IMR-90 (cell line): ENCODE data around the gene FXN. TPM values are rescaled to one million over a fixed set of nuclear protein-coding genes. Genes with fewer than 3 reads are reported as not detected.

ENCODE experiments used
- ATAC-seq: fragments of 200-7000 bp; cut with Tn5 transposase; 2 replicates; pipeline ENCODE4 v1.9.1; 2020; ENCODE audit warnings: low read depth, mild to moderate bottlenecking, moderate library complexity
- BruUV-seq: library from RNA; stranded (reverse); fragments of 400-500 nt; replicated peaks from 2 replicates; lab custom pipeline; 2021; lab: Mats Ljungman, UMichigan
- CTCF ChIA-PET: fragments of 300-600 bp; formaldehyde crosslinking; extraction: SDS; loops from one replicate; lab custom pipeline; 2021; ENCODE audit warnings: antibody characterized with exemption; lab: Yijun Ruan, JAX
- POLR2A ChIA-PET: fragments of 300-600 bp; sonication (Branson Sonifier 250); formaldehyde crosslinking; loops from one replicate; lab custom pipeline; 2022; ENCODE audit warnings: antibody characterized with exemption; ENCODE audit not compliant: unreplicated experiment; lab: Charles Lee
- DNase-seq: peaks from one replicate; pipeline ENCODE4 v3.0.0; 2013
- H2AFZ ChIP-seq: replicated peaks from 2 replicates; pipeline ENCODE3; 2013; ENCODE audit warnings: low read length, mild to moderate bottlenecking; ENCODE audit not compliant: poor library complexity
- H2AK5ac ChIP-seq: 2 replicates; pipeline ENCODE4 v1.6.1; 2013; ENCODE audit warnings: low read depth, low read length, inconsistent platforms
- H2AK9ac ChIP-seq: replicated peaks from 2 replicates; pipeline ENCODE3; 2013; ENCODE audit warnings: mild to moderate bottlenecking, low read depth, low read length, moderate library complexity; ENCODE audit not compliant: poor library complexity
- H2BK120ac ChIP-seq: 2 replicates; pipeline ENCODE4 v1.6.1; 2013; ENCODE audit warnings: low read depth, low read length, inconsistent platforms
- H2BK15ac ChIP-seq: 3 replicates; pipeline ENCODE4 v1.6.1; 2013; ENCODE audit warnings: low read depth, low read length, inconsistent platforms
- H2BK20ac ChIP-seq: 2 replicates; pipeline ENCODE4 v1.6.1; 2013; ENCODE audit warnings: low read depth, mild to moderate bottlenecking, inconsistent platforms, low read length, moderate library complexity
- H2BK5ac ChIP-seq: 2 replicates; pipeline ENCODE4 v1.6.1; 2013; ENCODE audit warnings: mild to moderate bottlenecking, low read depth, low read length, inconsistent platforms; ENCODE audit not compliant: poor library complexity, severe bottlenecking
- H3K14ac ChIP-seq: replicated peaks from 2 replicates; pipeline ENCODE4 v1.6.1; 2013; ENCODE audit warnings: low read depth, low read length, inconsistent platforms
- H3K18ac ChIP-seq: 2 replicates; pipeline ENCODE4 v1.6.1; 2013; ENCODE audit warnings: low read depth, low read length, control low read depth
- H3K23ac ChIP-seq: 2 replicates; pipeline ENCODE4 v1.6.1; 2013; ENCODE audit warnings: low read depth, low read length, inconsistent platforms
- H3K27ac ChIP-seq: 2 replicates; pipeline ENCODE4 v1.5.1; 2013; ENCODE audit warnings: mild to moderate bottlenecking, control low read depth, low read length; ENCODE audit not compliant: insufficient read depth
- H3K27me3 ChIP-seq: 2 replicates; pipeline ENCODE4 v1.6.1; 2013; ENCODE audit warnings: low read length; ENCODE audit not compliant: control insufficient read depth, insufficient read depth
- H3K36me3 ChIP-seq: 2 replicates; pipeline ENCODE4 v1.6.1; 2013; ENCODE audit warnings: low read length, mixed read lengths; ENCODE audit not compliant: control insufficient read depth, insufficient read depth
- H3K4ac ChIP-seq: 2 replicates; pipeline ENCODE4 v1.6.1; 2013; ENCODE audit warnings: low read depth, low read length, inconsistent platforms
- H3K4me1 ChIP-seq: 2 replicates; pipeline ENCODE4 v1.6.1; 2013; ENCODE audit warnings: low read length, mixed read lengths; ENCODE audit not compliant: control insufficient read depth, insufficient read depth
- H3K4me2 ChIP-seq: 2 replicates; pipeline ENCODE4 v1.6.1; 2013; ENCODE audit warnings: low read depth, mild to moderate bottlenecking, control low read depth, low read length, moderate library complexity
- H3K4me3 ChIP-seq: 2 replicates; pipeline ENCODE4 v1.5.1; 2013; ENCODE audit warnings: low read depth, mild to moderate bottlenecking, control low read depth, low read length, moderate library complexity; ENCODE audit not compliant: insufficient read depth
- H3K56ac ChIP-seq: 2 replicates; pipeline ENCODE4 v1.6.1; 2013; ENCODE audit warnings: low read length, inconsistent platforms; ENCODE audit not compliant: insufficient read depth; ENCODE audit errors: extremely low read depth
- H3K79me1 ChIP-seq, 2 experiments: 2 replicates each; pipeline ENCODE4 v1.6.1; 2013; ENCODE audit warnings: low read length in 2 of 2, inconsistent platforms in 1 of 2, low read depth in 1 of 2
- H3K9ac ChIP-seq: 2 replicates; pipeline ENCODE4 v1.6.1; 2013; ENCODE audit warnings: low read depth, low read length, control low read depth
- H3K9me1 ChIP-seq: 2 replicates; pipeline ENCODE4 v1.6.1; 2013; ENCODE audit warnings: low read length, inconsistent platforms; ENCODE audit not compliant: insufficient read depth
- H3K9me3 ChIP-seq: 2 replicates; pipeline ENCODE4 v1.6.1; 2013; ENCODE audit warnings: low read length; ENCODE audit not compliant: control insufficient read depth, insufficient read depth
- H4K20me1 ChIP-seq: 2 replicates; pipeline ENCODE4 v1.6.1; 2013; ENCODE audit warnings: low read length, inconsistent platforms; ENCODE audit not compliant: insufficient read depth
- H4K5ac ChIP-seq: 2 replicates; pipeline ENCODE4 v1.6.1; 2013; ENCODE audit warnings: mild to moderate bottlenecking, low read depth, low read length, control low read depth
- H4K8ac ChIP-seq, 2 experiments: 2 replicates each; pipeline ENCODE4 v1.6.1; 2013; ENCODE audit warnings: low read depth in 2 of 2, low read length in 2 of 2, control low read depth in 1 of 2, inconsistent platforms in 1 of 2
- H4K91ac ChIP-seq: 2 replicates; pipeline ENCODE4 v1.6.1; 2013; ENCODE audit warnings: low read depth, low read length, inconsistent platforms; ENCODE audit not compliant: insufficient read depth
- BHLHE40 ChIP-seq: fragments of 150-350 bp; IDR thresholded peaks from 2 replicates; pipeline ENCODE4 v1.6.1; 2016; ENCODE audit warnings: mild to moderate bottlenecking, low read depth, low read length
- CEBPB ChIP-seq: IDR thresholded peaks from 2 replicates; pipeline ENCODE4 v1.6.1; 2012; ENCODE audit warnings: low read depth, low read length, improper control_type of control experiment
- CHD1 ChIP-seq: IDR thresholded peaks from 2 replicates; pipeline ENCODE4 v1.6.1; 2012; ENCODE audit warnings: low read depth, low read length, improper control_type of control experiment
- CTCF ChIP-seq: conservative IDR thresholded peaks from 2 replicates; pipeline ENCODE4 v1.5.1; 2012; ENCODE audit warnings: mild to moderate bottlenecking, low read depth, low read length, improper control_type of control experiment
- ELK1 ChIP-seq: fragments of 150-350 bp; IDR thresholded peaks from 2 replicates; pipeline ENCODE4 v1.6.1; 2016; ENCODE audit warnings: low read depth, mild to moderate bottlenecking, low read length, moderate library complexity, borderline replicate concordance
- FOS ChIP-seq: fragments of 150-350 bp; IDR thresholded peaks from 2 replicates; pipeline ENCODE4 v1.6.1; 2016; ENCODE audit warnings: low read depth, low read length
- MAFK ChIP-seq: IDR thresholded peaks from 2 replicates; pipeline ENCODE4 v1.6.1; 2012; ENCODE audit warnings: low read depth, low read length, improper control_type of control experiment
- MAZ ChIP-seq: IDR thresholded peaks from 2 replicates; pipeline ENCODE4 v1.6.1; 2012; ENCODE audit warnings: low read depth, mild to moderate bottlenecking, low read length, improper control_type of control experiment, moderate library complexity, borderline replicate concordance
- MXI1 ChIP-seq: IDR thresholded peaks from 2 replicates; pipeline ENCODE4 v1.6.1; 2012; ENCODE audit warnings: low read depth, mild to moderate bottlenecking, low read length, moderate library complexity, borderline replicate concordance
- NFE2L2 ChIP-seq: fragments of 150-350 bp; IDR thresholded peaks from 2 replicates; pipeline ENCODE4 v1.6.1; 2016; ENCODE audit warnings: low read depth, mild to moderate bottlenecking, low read length
- POLR2A ChIP-seq: IDR thresholded peaks from 2 replicates; pipeline ENCODE4 v1.6.1; 2012; ENCODE audit warnings: mild to moderate bottlenecking, low read depth, low read length
- RAD21 ChIP-seq: IDR thresholded peaks from 2 replicates; pipeline ENCODE4 v1.6.1; 2012; ENCODE audit warnings: low read length, improper control_type of control experiment
- RCOR1 ChIP-seq: IDR thresholded peaks from 2 replicates; pipeline ENCODE4 v1.6.1; 2012; ENCODE audit warnings: mild to moderate bottlenecking, low read length, improper control_type of control experiment; ENCODE audit not compliant: insufficient replicate concordance
- RFX5 ChIP-seq: IDR thresholded peaks from 2 replicates; pipeline ENCODE4 v1.8.0; 2012; ENCODE audit warnings: low read depth, mild to moderate bottlenecking, low read length, moderate library complexity
- SMC3 ChIP-seq: fragments of 150-350 bp; IDR thresholded peaks from 2 replicates; pipeline ENCODE4 v1.6.1; 2016; ENCODE audit warnings: low read depth, mild to moderate bottlenecking, antibody characterized with exemption, low read length, moderate library complexity
- USF2 ChIP-seq: fragments of 150-350 bp; IDR thresholded peaks from 2 replicates; pipeline ENCODE4 v1.6.1; 2017; ENCODE audit warnings: mild to moderate bottlenecking, antibody characterized with exemption, low read length, low read depth
- WGBS, 2 experiments: methylation state at CpG; one replicate each; pipeline versions ENCODE4 v1.1.5 to v1.1.7; 2013; ENCODE audit warnings: missing lambda C conversion rate in 2 of 2; ENCODE audit not compliant: insufficient read length in 1 of 2; ENCODE audit errors: extremely low coverage in 2 of 2; 5-methylcytosine and 5-hydroxymethylcytosine counted together
- dilution Hi-C: fragments of 300-500 bp; cut with HindIII; formaldehyde crosslinking; loops from one replicate; pipeline ENCODE4 v1.14.3; 2018; ENCODE audit warnings: low sequenced_read_pairs; ENCODE audit not compliant: unreplicated experiment
- in situ Hi-C: fragments of 300-500 bp; cut with MboI; formaldehyde crosslinking; loops from 3 replicates; pipeline ENCODE4 v1.14.3; 2019; ENCODE audit warnings: low sequenced_read_pairs, inconsistent platforms, mixed read lengths
- intact Hi-C: fragments of 100-400 bp; cut with micrococcal nuclease; formaldehyde crosslinking; loops from 2 replicates; pipeline ENCODE4 v1.10.0; 2022
- polyA plus RNA-seq, 3 experiments: library from polyadenylated mRNA; depleted of rRNA; stranded (reverse); fragments of >200 nt; gene quantifications; 2 replicates each; pipeline ENCODE4 v1.2.3, GENCODE V29; 2012; ENCODE audit warnings: low replicate concordance in 1 of 3
- total RNA-seq: library from RNA; depleted of rRNA; stranded (reverse); fragments of >200 nt; gene quantifications from 2 replicates; pipeline ENCODE4 v1.2.3, GENCODE V29; 2012

FXN gene
- total and polyA plus RNA-seq, 2 of the 4 experiments (the other 2 are of a cell fraction) = 3.9 to 18.1 TPM

GRCh38 chr9:69040646-69041045 lies 5.1 kb downstream of the FXN start:
- H3K23ac ChIP-seq = no peak overlapping the region
- dilution Hi-C loops (no loop called here), intact Hi-C loops (no loop called here), in situ Hi-C loops (no loop called here)
- H3K9me3 ChIP-seq = no peaks in the 10 kb centered on the region
- H4K5ac ChIP-seq = no peak overlapping the region
- CTCF ChIA-PET = no interaction called here
- H3K4ac ChIP-seq = no peak overlapping the region
- H2AK5ac ChIP-seq = no peak overlapping the region
- H4K20me1 ChIP-seq = no peaks in the 10 kb centered on the region; the same call in 1 of the 2 replicates
- no TSS peak for BruUV-seq
- H3K79me1 ChIP-seq = peaks cover 26 to 52% of the 10 kb centered on the region in 2 experiments
- no peak overlapping the region for H3K14ac ChIP-seq
- H3K27ac ChIP-seq = no peak overlapping the region
- no peak for DNase-seq
- no peak overlapping the region for H2BK20ac ChIP-seq
- H3K9ac ChIP-seq = no peak overlapping the region
- no peak overlapping the region for H4K8ac ChIP-seq
- H3K4me1 ChIP-seq = peaks cover 10% of the 10 kb centered on the region
- no CpG with 5 or more reads among the region's 2 CpGs for WGBS, 2 experiments
- no peak for ATAC-seq
- no peaks in the 10 kb centered on the region for H3K36me3 ChIP-seq
- H2BK15ac ChIP-seq = no peak overlapping the region
- no peak overlapping the region for H3K4me2 ChIP-seq
- no peak overlapping the region for H2AFZ ChIP-seq
- no peak overlapping the region for H4K91ac ChIP-seq
- no peak overlapping the region for H2AK9ac ChIP-seq
- TF ChIP-seq MXI1 (no peak), CEBPB (no peak), BHLHE40 (no peak), MAZ (no peak), RCOR1 (no peak), POLR2A (no peak), RFX5 (no peak), MAFK (no peak), CHD1 (no peak), CTCF (no peak), USF2 (no peak), SMC3 (no peak), FOS (no peak), RAD21 (no peak), ELK1 (no peak), NFE2L2 (no peak)
- no peaks in the 10 kb centered on the region; the same call in 1 of the 2 replicates for H3K9me1 ChIP-seq
- no peaks in the 10 kb centered on the region for H3K27me3 ChIP-seq
- POLR2A ChIA-PET = no interaction called here
- no peak overlapping the region for H3K4me3 ChIP-seq
- no peak overlapping the region for H2BK5ac ChIP-seq
- H2BK120ac ChIP-seq = no peak overlapping the region
- H3K56ac ChIP-seq = no peak overlapping the region
- H3K18ac ChIP-seq = no peak overlapping the region
